ENCODE data around the gene C1orf116.

The C1orf116 gene

DNA sequence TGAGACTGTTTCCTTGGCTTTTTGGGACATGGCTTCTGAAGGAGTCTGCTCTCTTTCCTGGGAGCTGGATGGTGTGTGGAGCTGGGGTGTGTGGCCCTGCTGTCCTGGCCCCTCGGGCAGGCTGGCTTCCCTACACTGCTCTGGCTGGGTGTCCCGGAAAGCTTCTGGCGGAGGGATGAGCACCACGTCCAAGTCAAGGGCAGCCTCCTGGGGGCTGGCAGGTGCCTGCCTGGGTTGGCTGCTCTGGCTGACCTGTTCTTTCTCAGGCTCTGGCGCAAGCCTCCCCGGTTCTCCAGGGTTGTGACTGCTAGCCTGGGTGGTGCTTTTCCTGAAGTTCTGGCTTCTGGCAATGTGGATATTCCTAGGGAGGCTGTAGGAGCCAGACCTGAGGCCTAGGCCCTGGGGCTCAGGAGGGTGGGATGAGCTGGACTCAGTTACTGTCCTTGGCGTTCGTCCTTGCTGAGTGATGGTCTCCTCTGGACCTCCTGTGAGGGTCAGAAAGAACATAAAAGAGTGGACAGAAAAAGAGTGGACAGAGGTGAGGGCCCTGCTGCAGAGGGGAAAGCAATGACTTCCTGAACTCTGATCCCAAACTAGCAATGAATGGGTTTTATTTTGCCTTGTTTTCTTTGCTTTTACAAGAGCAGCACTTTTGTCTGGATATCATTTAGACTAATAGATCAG is 9.4 kb downstream of the C1orf116 start:
- H3K36me3 ChIP-seq (ENCODE audit: control insufficient read depth, low read depth, low read length), result peaks cover 3% of the 10 kb centered on the region
- no peaks in the 10 kb centered on the region for H3K27me3 ChIP-seq (ENCODE audit: control insufficient read depth, insufficient read depth, low read length)
- H3K27ac ChIP-seq (ENCODE audit: low read length), result no peak overlapping the region
- no peaks in the 10 kb centered on the region for H3K9me3 ChIP-seq (ENCODE audit: control insufficient read depth, low read depth, low read length)
- H3K4me1 ChIP-seq (ENCODE audit: control insufficient read depth, low read depth, low read length), result peaks cover 17% of the 10 kb centered on the region
- no peak overlapping the region for H3K4me3 ChIP-seq (ENCODE audit: low read length)
- no peak overlapping the region for H3K9ac ChIP-seq (ENCODE audit: low read length)

- Histone ChIP-seq H3K4me1 (ENCODE audit: control insufficient read depth, low read depth, low read length) (peaks cover 17% of the 10 kb centered on the region), H3K9ac (ENCODE audit: low read length) (no peak overlapping the region), H3K36me3 (ENCODE audit: control insufficient read depth, low read depth, low read length) (peaks cover 3% of the 10 kb centered on the region)
Observed at GRCh38 chr1:207021876-207022596, 10.5 kb downstream of the C1orf116 start.

DNA sequence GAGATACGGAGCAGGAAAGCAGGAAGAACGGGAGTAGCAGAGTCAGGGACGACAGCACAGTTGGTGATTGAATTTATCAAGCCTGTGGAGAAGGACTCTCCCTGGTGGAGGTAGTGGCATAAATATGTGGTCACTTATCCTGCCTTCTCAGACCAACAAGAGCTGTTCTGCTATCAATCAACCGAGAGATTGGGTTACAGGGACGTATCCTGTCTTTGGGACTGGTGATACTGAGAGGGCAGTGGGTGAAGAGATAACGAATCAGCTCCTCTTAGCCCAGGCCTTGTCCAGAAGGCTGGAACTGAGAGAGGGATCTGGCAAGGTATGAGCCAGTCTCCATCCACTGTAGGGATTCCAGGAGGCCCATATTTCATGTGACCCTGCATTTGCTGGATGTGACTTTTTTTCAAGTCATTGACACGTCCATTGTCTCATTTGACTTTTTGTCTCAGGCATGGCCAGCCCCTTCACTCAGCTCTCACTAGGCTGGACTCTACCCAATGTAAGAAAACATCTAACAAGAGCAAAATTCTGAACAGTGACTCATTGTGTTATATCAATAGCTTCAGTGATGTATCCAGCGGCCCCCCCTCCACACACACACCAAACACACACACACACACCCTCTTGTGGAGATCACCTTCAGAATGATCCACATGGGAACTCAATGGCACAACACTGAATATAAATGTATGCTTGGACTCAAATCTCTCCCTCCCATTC is 11.3 kb downstream of the C1orf116 start:
- Histone ChIP-seq H3K4me3 (ENCODE audit: low read length) (no peak overlapping the region), H3K27ac (ENCODE audit: low read length) (no peak overlapping the region), H3K27me3 (ENCODE audit: control insufficient read depth, insufficient read depth, low read length) (no peaks in the 10 kb centered on the region), H3K4me1 (ENCODE audit: control insufficient read depth, low read depth, low read length) (peaks cover 17% of the 10 kb centered on the region), H3K9me3 (ENCODE audit: control insufficient read depth, low read depth, low read length) (no peaks in the 10 kb centered on the region), H3K9ac (ENCODE audit: low read length) (no peak overlapping the region), H3K36me3 (ENCODE audit: control insufficient read depth, low read depth, low read length) (no peaks in the 10 kb centered on the region)

More at GRCh38 chr1:207021876-207022596, 10.5 kb downstream of the C1orf116 start:
- no peak overlapping the region for H3K4me3 ChIP-seq (ENCODE audit: low read length)
- H3K9me3 ChIP-seq (ENCODE audit: control insufficient read depth, low read depth, low read length), result no peaks in the 10 kb centered on the region
- no peak overlapping the region for H3K27ac ChIP-seq (ENCODE audit: low read length)
- H3K27me3 ChIP-seq (ENCODE audit: control insufficient read depth, insufficient read depth, low read length), result no peaks in the 10 kb centered on the region

DNA sequence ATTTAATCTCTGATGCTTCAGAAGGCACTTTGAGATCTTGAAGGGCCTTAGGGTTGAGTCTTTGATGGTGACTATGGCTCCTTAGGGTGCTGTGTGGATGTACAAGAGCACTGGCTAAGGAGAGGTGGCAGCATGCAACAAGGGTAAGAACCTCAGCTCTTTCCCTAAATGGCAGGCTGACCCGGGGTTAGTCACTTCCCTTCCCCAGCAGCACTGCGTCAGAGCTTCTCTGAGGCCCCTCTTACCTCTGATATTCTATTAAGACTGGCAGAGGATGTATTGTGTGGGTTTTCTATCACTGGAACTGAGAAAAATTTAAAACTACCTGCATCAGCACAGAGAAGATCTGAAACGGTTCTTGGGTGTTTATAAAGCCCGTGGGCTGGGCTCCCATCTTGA is 11.8 kb downstream of the C1orf116 start:
- no peaks in the 10 kb centered on the region for H3K36me3 ChIP-seq (ENCODE audit: control insufficient read depth, low read depth, low read length)
- H3K9ac ChIP-seq (ENCODE audit: low read length), result no peak overlapping the region
- H3K4me1 ChIP-seq (ENCODE audit: control insufficient read depth, low read depth, low read length), result peaks cover 11% of the 10 kb centered on the region
- no peak overlapping the region for H3K4me3 ChIP-seq (ENCODE audit: low read length)
- H3K27ac ChIP-seq (ENCODE audit: low read length), result no peak overlapping the region
- H3K9me3 ChIP-seq (ENCODE audit: control insufficient read depth, low read depth, low read length), result no peaks in the 10 kb centered on the region
- H3K27me3 ChIP-seq (ENCODE audit: control insufficient read depth, insufficient read depth, low read length), result no peaks in the 10 kb centered on the region

GRCh38 chr1:207020065-207020708 is 12.4 kb downstream of the C1orf116 start:
- no peak overlapping the region for H3K9ac ChIP-seq (ENCODE audit: low read length)
- H3K27me3 ChIP-seq (ENCODE audit: control insufficient read depth, insufficient read depth, low read length), result no peaks in the 10 kb centered on the region
- peaks cover 5% of the 10 kb centered on the region for H3K4me1 ChIP-seq (ENCODE audit: control insufficient read depth, low read depth, low read length)
- H3K9me3 ChIP-seq (ENCODE audit: control insufficient read depth, low read depth, low read length), result no peaks in the 10 kb centered on the region
- H3K27ac ChIP-seq (ENCODE audit: low read length), result no peak overlapping the region
- no peak overlapping the region for H3K4me3 ChIP-seq (ENCODE audit: low read length)
- no peaks in the 10 kb centered on the region for H3K36me3 ChIP-seq (ENCODE audit: control insufficient read depth, low read depth, low read length)

- no peak overlapping the region for H3K27ac ChIP-seq (ENCODE audit: low read length)
Observed at GRCh38 chr1:207019661-207020060, 12.9 kb downstream of the C1orf116 start.

DNA sequence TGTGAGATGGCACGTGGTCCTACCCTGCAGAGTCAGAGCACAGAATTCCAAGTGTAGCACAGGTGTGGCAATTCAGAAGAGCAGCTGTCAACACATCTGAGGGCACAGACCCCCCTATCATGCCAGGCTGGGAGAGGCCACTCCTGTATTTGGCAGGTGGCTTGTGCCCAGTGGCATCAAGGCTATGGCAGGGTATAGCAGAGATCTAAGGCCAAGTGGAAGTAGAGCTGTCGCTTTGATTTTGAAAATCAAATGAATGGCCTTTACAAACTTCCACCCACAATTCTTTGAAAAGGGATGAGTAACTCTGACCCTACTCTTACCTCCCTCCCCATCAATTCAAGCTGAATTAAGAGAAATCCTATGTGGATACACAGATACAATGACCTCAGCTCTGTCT is 13.4 kb downstream of the C1orf116 start:
- Histone ChIP-seq H3K36me3 (ENCODE audit: control insufficient read depth, low read depth, low read length) (no peaks in the 10 kb centered on the region), H3K9ac (ENCODE audit: low read length) (no peak overlapping the region), H3K9me3 (ENCODE audit: control insufficient read depth, low read depth, low read length) (no peaks in the 10 kb centered on the region), H3K4me3 (ENCODE audit: low read length) (no peak overlapping the region), H3K4me1 (ENCODE audit: control insufficient read depth, low read depth, low read length) (no peaks in the 10 kb centered on the region), H3K27me3 (ENCODE audit: control insufficient read depth, insufficient read depth, low read length) (no peaks in the 10 kb centered on the region), H3K27ac (ENCODE audit: low read length) (no peak overlapping the region)

More at GRCh38 chr1:207019661-207020060, 12.9 kb downstream of the C1orf116 start:
- Histone ChIP-seq H3K9me3 (ENCODE audit: control insufficient read depth, low read depth, low read length) (no peaks in the 10 kb centered on the region), H3K4me1 (ENCODE audit: control insufficient read depth, low read depth, low read length) (peaks cover 2% of the 10 kb centered on the region), H3K36me3 (ENCODE audit: control insufficient read depth, low read depth, low read length) (no peaks in the 10 kb centered on the region), H3K4me3 (ENCODE audit: low read length) (no peak overlapping the region), H3K27me3 (ENCODE audit: control insufficient read depth, insufficient read depth, low read length) (no peaks in the 10 kb centered on the region), H3K9ac (ENCODE audit: low read length) (no peak overlapping the region)

DNA sequence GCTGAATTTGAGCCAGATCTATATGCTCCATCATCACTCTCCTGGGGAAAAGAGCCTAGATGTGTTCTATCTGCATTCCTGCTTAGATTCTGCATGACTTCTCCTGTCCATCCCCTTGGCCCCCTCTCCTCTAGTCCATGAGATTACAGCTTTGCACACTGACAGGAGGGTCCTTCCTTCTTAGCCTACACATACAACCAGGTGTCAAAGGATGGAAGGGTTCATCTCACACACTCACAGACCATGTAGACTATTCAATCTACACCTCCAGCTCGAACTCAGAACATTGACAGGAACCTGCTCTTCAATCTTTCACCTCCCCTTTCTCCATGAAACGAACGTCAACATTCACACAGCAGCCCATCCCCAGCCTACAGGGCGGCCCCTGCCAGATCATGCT is 13.8 kb downstream of the C1orf116 start:
- H3K4me1 ChIP-seq (ENCODE audit: control insufficient read depth, low read depth, low read length), result no peaks in the 10 kb centered on the region
- H3K27ac ChIP-seq (ENCODE audit: low read length), result no peak overlapping the region
- H3K9ac ChIP-seq (ENCODE audit: low read length), result no peak overlapping the region
- no peak overlapping the region for H3K4me3 ChIP-seq (ENCODE audit: low read length)
- no peaks in the 10 kb centered on the region for H3K27me3 ChIP-seq (ENCODE audit: control insufficient read depth, insufficient read depth, low read length)
- H3K9me3 ChIP-seq (ENCODE audit: control insufficient read depth, low read depth, low read length), result no peaks in the 10 kb centered on the region
- H3K36me3 ChIP-seq (ENCODE audit: control insufficient read depth, low read depth, low read length), result no peaks in the 10 kb centered on the region

DNA sequence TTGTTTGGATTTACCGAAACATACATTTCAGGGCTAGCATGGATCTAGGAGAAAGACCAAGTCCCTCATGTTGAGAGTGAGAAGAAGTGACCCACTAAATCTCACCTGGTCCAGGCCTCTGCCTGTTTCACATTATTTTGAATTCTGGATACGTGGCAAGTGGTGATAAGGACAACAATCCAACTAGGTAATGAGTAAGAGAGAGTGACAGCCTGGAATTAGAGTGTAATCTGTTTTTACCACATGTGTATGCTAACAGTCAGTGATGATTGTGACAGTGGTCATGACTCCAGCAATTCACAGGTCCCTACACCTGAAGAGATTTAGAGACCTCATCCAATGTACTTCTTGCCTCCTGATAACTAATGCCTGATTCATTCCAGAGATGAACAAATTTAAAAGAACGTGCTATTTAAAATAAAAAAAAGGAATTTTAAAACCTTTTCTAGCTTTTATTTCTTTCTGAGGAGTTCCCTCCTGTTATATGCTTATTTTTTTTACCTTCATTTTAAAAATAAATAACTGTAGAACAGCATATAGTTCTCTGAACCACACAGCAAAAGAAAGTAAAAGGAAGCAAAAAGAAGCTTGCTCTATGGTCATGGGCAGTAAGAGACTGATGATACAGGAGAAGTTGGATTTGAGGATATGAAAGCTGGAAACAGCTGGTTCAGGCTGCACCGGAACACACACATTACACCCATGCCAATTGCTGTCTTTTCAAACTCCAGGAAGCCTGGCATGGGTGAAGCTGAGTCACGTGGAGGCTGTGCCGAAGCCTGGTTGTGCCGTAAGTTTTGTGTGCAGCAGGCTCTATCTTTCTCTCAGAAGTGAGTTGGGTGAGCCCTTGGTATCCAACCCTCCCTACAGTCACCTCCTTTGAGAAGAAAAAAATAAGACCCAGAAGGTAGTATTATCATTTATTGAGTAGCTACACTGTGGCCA is 14.7 kb downstream of the C1orf116 start:
- H3K27me3 ChIP-seq (ENCODE audit: control insufficient read depth, insufficient read depth, low read length), result no peaks in the 10 kb centered on the region
- no peaks in the 10 kb centered on the region for H3K36me3 ChIP-seq (ENCODE audit: control insufficient read depth, low read depth, low read length)
- H3K9me3 ChIP-seq (ENCODE audit: control insufficient read depth, low read depth, low read length), result no peaks in the 10 kb centered on the region
- H3K27ac ChIP-seq (ENCODE audit: low read length), result no peak overlapping the region
- H3K9ac ChIP-seq (ENCODE audit: low read length), result no peak overlapping the region
- H3K4me3 ChIP-seq (ENCODE audit: low read length), result no peak overlapping the region
- no peaks in the 10 kb centered on the region for H3K4me1 ChIP-seq (ENCODE audit: control insufficient read depth, low read depth, low read length)

DNA sequence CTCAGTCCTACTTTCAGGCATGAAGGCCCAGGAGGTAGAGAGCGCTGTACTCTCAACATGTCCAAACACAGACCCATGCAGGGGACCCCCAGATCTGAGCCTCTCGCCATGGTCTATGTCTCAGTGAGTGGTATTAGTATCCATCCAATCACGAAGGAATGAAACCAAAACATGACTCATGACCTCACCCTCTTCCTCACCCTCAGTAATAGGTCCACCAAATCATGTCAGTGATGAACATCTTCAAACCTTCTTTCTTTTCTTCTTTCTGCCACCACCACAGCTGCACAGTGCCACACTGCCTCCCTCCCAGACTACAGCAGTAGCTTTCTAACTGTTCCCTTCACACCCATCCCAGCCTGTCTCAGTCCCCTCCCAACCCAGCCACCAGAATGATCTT is 16.8 kb downstream of the C1orf116 start:
- H3K9me3 ChIP-seq (ENCODE audit: control insufficient read depth, low read depth, low read length), result no peaks in the 10 kb centered on the region

More for the DNA sequence above, 16.8 kb downstream of the C1orf116 start:
- no peak overlapping the region for H3K9ac ChIP-seq (ENCODE audit: low read length)
- H3K4me1 ChIP-seq (ENCODE audit: control insufficient read depth, low read depth, low read length), result no peaks in the 10 kb centered on the region
- H3K36me3 ChIP-seq (ENCODE audit: control insufficient read depth, low read depth, low read length), result no peaks in the 10 kb centered on the region
- H3K27me3 ChIP-seq (ENCODE audit: control insufficient read depth, insufficient read depth, low read length), result no peaks in the 10 kb centered on the region
- no peak overlapping the region for H3K27ac ChIP-seq (ENCODE audit: low read length)
- H3K4me3 ChIP-seq (ENCODE audit: low read length), result no peak overlapping the region
